A549 treated with AZD2906 at 1 μM for 4 hours (cell line): ENCODE results near the gene AKR1C3. TPM values are rescaled to one million over a fixed set of nuclear protein-coding genes. Genes with fewer than 3 reads are reported as not detected.

Experiments used
- total RNA-seq: library from RNA; stranded (reverse); fragments of 200-300 nt; extraction: Qiagen RNA extraction; gene quantifications from 5 replicates; pipeline ENCODE4 v1.2.3, GENCODE V29; 2022

AKR1C3 gene
- total RNA-seq, result 1,062 to 1,196 TPM (median 1,121 TPM) in 5 replicates

DNA sequence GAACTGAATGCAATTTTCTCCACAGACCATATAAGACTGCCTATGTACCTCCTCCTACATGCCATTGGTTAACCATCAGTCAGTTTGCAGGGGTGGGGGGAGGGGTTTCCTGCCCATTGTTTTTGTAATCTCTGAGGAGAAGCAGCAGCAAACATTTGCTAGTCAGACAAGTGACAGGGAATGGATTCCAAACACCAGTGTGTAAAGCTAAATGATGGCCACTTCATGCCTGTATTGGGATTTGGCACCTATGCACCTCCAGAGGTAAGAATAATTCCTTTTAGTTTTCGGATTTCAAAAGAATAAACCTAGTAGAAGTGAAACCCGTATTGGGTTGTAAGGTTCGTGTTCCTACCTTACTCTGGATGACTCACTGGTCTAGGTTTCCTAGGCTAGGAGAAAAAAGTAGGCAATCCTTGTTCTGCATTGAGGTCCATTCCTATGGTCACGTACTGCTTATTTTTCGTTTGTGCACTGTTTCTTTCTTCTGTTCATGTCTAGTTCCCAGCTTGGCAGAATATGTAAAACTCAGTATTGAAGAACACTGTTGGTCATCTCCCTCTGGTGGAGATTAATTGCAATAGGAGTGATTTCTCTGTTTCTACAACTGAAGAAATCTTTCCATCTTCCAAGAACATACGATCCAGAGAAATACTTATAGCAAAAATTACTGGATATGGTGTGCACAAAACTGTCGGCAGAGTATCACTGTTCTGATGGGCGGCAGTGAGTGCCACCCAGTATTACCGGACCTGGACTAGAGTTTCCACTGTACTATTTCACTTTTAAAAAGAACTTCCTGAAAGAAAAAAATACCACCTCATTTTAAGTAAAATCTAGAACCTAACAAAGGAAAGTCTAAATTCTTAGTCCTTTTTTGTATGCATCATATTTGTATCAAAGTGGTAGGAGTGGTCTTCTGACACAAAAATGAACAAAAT, at the start of gene AKR1C3:
Gene AKR1C3 (plus strand): TSS at position 150 of the 941 bp plus-strand sequence. CDS start 31 bp downstream, at position 181.

Other genes starting within 250 kb of the AKR1C3 start
- gene AKR1C1, start 131.0 kb upstream of the AKR1C3 start, total RNA-seq, result 467 to 583 TPM (median 558 TPM) in 5 replicates
- 3,370 to 4,443 TPM (median 3,626 TPM) in 5 replicates for gene AKR1C2, start 90.6 kb upstream of the AKR1C3 start, total RNA-seq
- gene AKR1C8, start 90.7 kb downstream of the AKR1C3 start, total RNA-seq, result 0.08 to 0.25 TPM in 2 of 5 replicates, not detected in the others
- 0.13 to 0.49 TPM (median 0.36 TPM) in 5 replicates for gene AKR1C4, start 102.4 kb downstream of the AKR1C3 start, total RNA-seq